ENCODE results near the gene SHROOM1.
"Not testable (repeated sequence)": the region's sequence is repeated elsewhere in the genome, so short reads cannot be mapped to it uniquely, and the experiment has no call there.

SHROOM1 gene

GRCh38 chr5:132807163-132807838, 23.1 kb downstream of the SHROOM1 start:
- DNase-seq (ENCODE audit: low spot score): peak; percentile 65

- not testable (repeated sequence) for DNase-seq (ENCODE audit: low spot score)
These were observed 23.7 kb downstream of the SHROOM1 start for GRCh38 chr5:132806804-132807162.

- DNase-seq (ENCODE audit: low spot score): not testable (repeated sequence)
These were observed 24.6 kb downstream of the SHROOM1 start for GRCh38 chr5:132805872-132806271.

- not testable (repeated sequence) for DNase-seq (ENCODE audit: low spot score)
These were observed 26.2 kb downstream of the SHROOM1 start for GRCh38 chr5:132804219-132804618.

GRCh38 chr5:132802685-132803066, 27.8 kb downstream of the SHROOM1 start:
- DNase-seq (ENCODE audit: low spot score): not testable (repeated sequence)

GRCh38 chr5:132802044-132802684, 28.3 kb downstream of the SHROOM1 start:
- DNase-seq (ENCODE audit: low spot score): no peak

GRCh38 chr5:132800545-132800944, 29.9 kb downstream of the SHROOM1 start:
- DNase-seq (ENCODE audit: low spot score): no peak

GRCh38 chr5:132799392-132799791, 31.1 kb downstream of the SHROOM1 start:
- no peak for DNase-seq (ENCODE audit: low spot score)

GRCh38 chr5:132797651-132798050, 32.8 kb downstream of the SHROOM1 start:
- DNase-seq (ENCODE audit: low spot score): no peak

GRCh38 chr5:132791026-132791425, 39.4 kb downstream of the SHROOM1 start:
- DNase-seq (ENCODE audit: low spot score): no peak

GRCh38 chr5:132790201-132790865, 40.1 kb downstream of the SHROOM1 start:
- DNase-seq (ENCODE audit: low spot score): no peak

GRCh38 chr5:132788990-132789886, 41.2 kb downstream of the SHROOM1 start:
- DNase-seq (ENCODE audit: low spot score): no peak

- DNase-seq (ENCODE audit: low spot score): no peak
These were observed 41.9 kb downstream of the SHROOM1 start for GRCh38 chr5:132788508-132788907.

- no peak for DNase-seq (ENCODE audit: low spot score)
These were observed 43.4 kb downstream of the SHROOM1 start for GRCh38 chr5:132787076-132787475.

GRCh38 chr5:132785864-132786263, 44.6 kb downstream of the SHROOM1 start:
- no peak for DNase-seq (ENCODE audit: low spot score)

GRCh38 chr5:132785365-132785764, 45.1 kb downstream of the SHROOM1 start:
- DNase-seq (ENCODE audit: low spot score): no peak

GRCh38 chr5:132782101-132782500, 48.3 kb downstream of the SHROOM1 start:
- DNase-seq (ENCODE audit: low spot score): no peak

GRCh38 chr5:132781029-132781428, 49.4 kb downstream of the SHROOM1 start:
- DNase-seq (ENCODE audit: low spot score): no peak

GRCh38 chr5:132780577-132780976, 49.9 kb downstream of the SHROOM1 start:
- DNase-seq (ENCODE audit: low spot score): no peak

- DNase-seq (ENCODE audit: low spot score): no peak
These were observed 50.5 kb downstream of the SHROOM1 start for GRCh38 chr5:132779961-132780360.

GRCh38 chr5:132778856-132779255, 51.6 kb downstream of the SHROOM1 start:
- no peak for DNase-seq (ENCODE audit: low spot score)

GRCh38 chr5:132778129-132778528, 52.3 kb downstream of the SHROOM1 start:
- DNase-seq (ENCODE audit: low spot score): no peak

All from HuH-7.5 (cell line).